Neural cell (in vitro differentiated cells): ENCODE measurements around the gene ZRANB1. TPM values are rescaled to one million over a fixed set of nuclear protein-coding genes. Genes with fewer than 3 reads are reported as not detected.

Source experiments
- H2AFZ ChIP-seq: fragments of 200-600, 300-800 bp; sonication (generic), shearing (Covaris generic); 2 replicates; pipeline ENCODE4 v1.6.0; 2014; ENCODE audit warnings: low read depth, mild to moderate bottlenecking, antibody characterized with exemption, low read length, moderate library complexity
- H3F3A ChIP-seq: fragments of 200-600 bp; shearing (Covaris generic); 2 replicates; pipeline ENCODE4 v1.6.1; 2016; ENCODE audit warnings: mild to moderate bottlenecking, moderate library complexity, mixed read lengths, antibody characterized with exemption, low read length; ENCODE audit not compliant: insufficient read depth, poor library complexity, severe bottlenecking
- H3K27ac ChIP-seq: fragments of 200-600, 300-800 bp; sonication (generic), shearing (Covaris generic); 2 replicates; pipeline ENCODE4 v1.5.1; 2014; ENCODE audit warnings: mild to moderate bottlenecking, low read length, moderate library complexity
- H3K27me3 ChIP-seq: fragments of 300-800, 200-600 bp; sonication (generic), shearing (Covaris generic); 2 replicates; pipeline ENCODE4 v1.6.0; 2014; ENCODE audit warnings: mild to moderate bottlenecking, low read depth, low read length, moderate library complexity; ENCODE audit not compliant: insufficient read depth
- H3K36me3 ChIP-seq: fragments of 300-800, 200-600 bp; sonication (generic), shearing (Covaris generic); 2 replicates; pipeline ENCODE4 v1.5.1; 2014; ENCODE audit warnings: mild to moderate bottlenecking, antibody characterized with exemption, low read length, moderate library complexity; ENCODE audit not compliant: insufficient read depth
- H3K4me2 ChIP-seq: fragments of 300-800, 200-600 bp; sonication (generic), shearing (Covaris generic); 2 replicates; pipeline ENCODE4 v1.6.0; 2014; ENCODE audit warnings: mild to moderate bottlenecking, low read length
- H3K4me3 ChIP-seq: fragments of 300-800, 200-600 bp; sonication (generic), shearing (Covaris generic); 2 replicates; pipeline ENCODE4 v1.5.1; 2014; ENCODE audit warnings: mild to moderate bottlenecking, low read length, moderate library complexity
- H3K79me2 ChIP-seq: fragments of 200-600 bp; shearing (Covaris generic); replicated peaks from 2 replicates; pipeline ENCODE4 v1.6.0; 2014; ENCODE audit warnings: mild to moderate bottlenecking, low read length, moderate library complexity; ENCODE audit not compliant: insufficient read depth
- H3K9ac ChIP-seq: fragments of 300-800, 200-600 bp; sonication (generic), shearing (Covaris generic); 2 replicates; pipeline ENCODE4 v1.6.1; 2016; ENCODE audit warnings: mild to moderate bottlenecking, low read length, mixed read lengths
- H3K9me2 ChIP-seq: fragments of 200-600 bp; shearing (Covaris generic); 2 replicates; pipeline ENCODE4 v1.6.1; 2016; ENCODE audit warnings: mild to moderate bottlenecking, low read length, mixed read lengths; ENCODE audit not compliant: insufficient read depth
- H3K9me3 ChIP-seq: fragments of 200-600, 300-800 bp; sonication (generic), shearing (Covaris generic); 2 replicates; pipeline ENCODE4 v1.6.1; 2016; ENCODE audit warnings: mild to moderate bottlenecking, mixed run types, low read length, moderate library complexity, mixed read lengths
- H4K20me1 ChIP-seq: fragments of 200-600 bp; shearing (Covaris generic); 2 replicates; pipeline ENCODE4 v1.6.1; 2016; ENCODE audit warnings: mild to moderate bottlenecking, mixed run types; ENCODE audit not compliant: insufficient read depth
- EP300 ChIP-seq: fragments of 450-650 bp; conservative IDR thresholded peaks from 2 replicates; pipeline ENCODE4 v1.6.1; 2014; ENCODE audit warnings: antibody characterized with exemption, mild to moderate bottlenecking, moderate library complexity; ENCODE audit not compliant: poor library complexity, severe bottlenecking
- EZH2 ChIP-seq: fragments of 200-600, 300-800 bp; shearing (Covaris generic), sonication (generic); IDR thresholded peaks from 2 replicates; pipeline ENCODE4 v1.6.1; 2014; ENCODE audit warnings: antibody characterized with exemption, low read length, borderline replicate concordance, mild to moderate bottlenecking; ENCODE audit not compliant: insufficient read depth, poor library complexity, severe bottlenecking
- MXI1 ChIP-seq: fragments of 450-650 bp; conservative IDR thresholded peaks from 2 replicates; pipeline ENCODE4 v1.6.1; 2014; ENCODE audit warnings: antibody characterized with exemption, mild to moderate bottlenecking; ENCODE audit not compliant: poor library complexity, severe bottlenecking
- POLR2AphosphoS5 ChIP-seq: IDR thresholded peaks from 2 replicates; pipeline ENCODE4 v1.6.1; 2012
- RAD21 ChIP-seq: fragments of 450-650 bp; conservative IDR thresholded peaks from 2 replicates; pipeline ENCODE4 v1.6.1; 2014; ENCODE audit warnings: antibody characterized with exemption, mild to moderate bottlenecking, moderate library complexity
- SMC3 ChIP-seq: fragments of 450-650 bp; conservative IDR thresholded peaks from 2 replicates; pipeline ENCODE4 v1.6.1; 2014; ENCODE audit warnings: antibody characterized with exemption, mild to moderate bottlenecking, moderate library complexity; ENCODE audit not compliant: poor library complexity
- TAF1 ChIP-seq: IDR thresholded peaks from 2 replicates; pipeline ENCODE4 v1.6.1; 2012; ENCODE audit warnings: low read depth
- polyA plus RNA-seq: library from polyadenylated mRNA; depleted of rRNA; stranded (reverse); fragments of >200 nt; gene quantifications from 2 replicates; pipeline ENCODE4 v1.2.3, GENCODE V29; 2014
- TF ChIP-seq, protein P1 (sequence below): IDR thresholded peaks from 2 replicates; pipeline ENCODE4 v1.6.1; 2012; ENCODE audit warnings: borderline replicate concordance
- TF ChIP-seq, protein P2 (sequence below): fragments of 450-650 bp; IDR thresholded peaks from 2 replicates; pipeline ENCODE4 v1.5.1; 2014; ENCODE audit warnings: antibody characterized with exemption, mild to moderate bottlenecking, moderate library complexity; ENCODE audit not compliant: poor library complexity, severe bottlenecking

ZRANB1 gene
- polyA plus RNA-seq, 1 donor from 2014 or later: 47.7 TPM

- Histone ChIP-seq H3F3A (no peaks in the 10 kb centered on the region), H4K20me1 (no peaks in the 10 kb centered on the region), H3K27me3 (no peaks in the 10 kb centered on the region), H3K9me3 (no peaks in the 10 kb centered on the region), H3K27ac (no peak overlapping the region), H3K36me3 (no peaks in the 10 kb centered on the region), H3K4me2 (no peak overlapping the region), H3K4me3 (no peak overlapping the region), H3K9ac (no peak overlapping the region), H2AFZ (no peak overlapping the region), H3K9me2 (no peaks in the 10 kb centered on the region), H3K79me2 (peaks cover 23% of the 10 kb centered on the region)
- TF ChIP-seq EZH2: no peak
- no peak for TF ChIP-seq EP300
- TF ChIP-seq MXI1: no peak
- no peak for TF ChIP-seq RAD21
- TF ChIP-seq, protein P1, sequence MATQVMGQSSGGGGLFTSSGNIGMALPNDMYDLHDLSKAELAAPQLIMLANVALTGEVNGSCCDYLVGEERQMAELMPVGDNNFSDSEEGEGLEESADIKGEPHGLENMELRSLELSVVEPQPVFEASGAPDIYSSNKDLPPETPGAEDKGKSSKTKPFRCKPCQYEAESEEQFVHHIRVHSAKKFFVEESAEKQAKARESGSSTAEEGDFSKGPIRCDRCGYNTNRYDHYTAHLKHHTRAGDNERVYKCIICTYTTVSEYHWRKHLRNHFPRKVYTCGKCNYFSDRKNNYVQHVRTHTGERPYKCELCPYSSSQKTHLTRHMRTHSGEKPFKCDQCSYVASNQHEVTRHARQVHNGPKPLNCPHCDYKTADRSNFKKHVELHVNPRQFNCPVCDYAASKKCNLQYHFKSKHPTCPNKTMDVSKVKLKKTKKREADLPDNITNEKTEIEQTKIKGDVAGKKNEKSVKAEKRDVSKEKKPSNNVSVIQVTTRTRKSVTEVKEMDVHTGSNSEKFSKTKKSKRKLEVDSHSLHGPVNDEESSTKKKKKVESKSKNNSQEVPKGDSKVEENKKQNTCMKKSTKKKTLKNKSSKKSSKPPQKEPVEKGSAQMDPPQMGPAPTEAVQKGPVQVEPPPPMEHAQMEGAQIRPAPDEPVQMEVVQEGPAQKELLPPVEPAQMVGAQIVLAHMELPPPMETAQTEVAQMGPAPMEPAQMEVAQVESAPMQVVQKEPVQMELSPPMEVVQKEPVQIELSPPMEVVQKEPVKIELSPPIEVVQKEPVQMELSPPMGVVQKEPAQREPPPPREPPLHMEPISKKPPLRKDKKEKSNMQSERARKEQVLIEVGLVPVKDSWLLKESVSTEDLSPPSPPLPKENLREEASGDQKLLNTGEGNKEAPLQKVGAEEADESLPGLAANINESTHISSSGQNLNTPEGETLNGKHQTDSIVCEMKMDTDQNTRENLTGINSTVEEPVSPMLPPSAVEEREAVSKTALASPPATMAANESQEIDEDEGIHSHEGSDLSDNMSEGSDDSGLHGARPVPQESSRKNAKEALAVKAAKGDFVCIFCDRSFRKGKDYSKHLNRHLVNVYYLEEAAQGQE: no peak
- TF ChIP-seq TAF1: no peak
- TF ChIP-seq, protein P2, sequence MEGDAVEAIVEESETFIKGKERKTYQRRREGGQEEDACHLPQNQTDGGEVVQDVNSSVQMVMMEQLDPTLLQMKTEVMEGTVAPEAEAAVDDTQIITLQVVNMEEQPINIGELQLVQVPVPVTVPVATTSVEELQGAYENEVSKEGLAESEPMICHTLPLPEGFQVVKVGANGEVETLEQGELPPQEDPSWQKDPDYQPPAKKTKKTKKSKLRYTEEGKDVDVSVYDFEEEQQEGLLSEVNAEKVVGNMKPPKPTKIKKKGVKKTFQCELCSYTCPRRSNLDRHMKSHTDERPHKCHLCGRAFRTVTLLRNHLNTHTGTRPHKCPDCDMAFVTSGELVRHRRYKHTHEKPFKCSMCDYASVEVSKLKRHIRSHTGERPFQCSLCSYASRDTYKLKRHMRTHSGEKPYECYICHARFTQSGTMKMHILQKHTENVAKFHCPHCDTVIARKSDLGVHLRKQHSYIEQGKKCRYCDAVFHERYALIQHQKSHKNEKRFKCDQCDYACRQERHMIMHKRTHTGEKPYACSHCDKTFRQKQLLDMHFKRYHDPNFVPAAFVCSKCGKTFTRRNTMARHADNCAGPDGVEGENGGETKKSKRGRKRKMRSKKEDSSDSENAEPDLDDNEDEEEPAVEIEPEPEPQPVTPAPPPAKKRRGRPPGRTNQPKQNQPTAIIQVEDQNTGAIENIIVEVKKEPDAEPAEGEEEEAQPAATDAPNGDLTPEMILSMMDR: no peak
- no peak for TF ChIP-seq SMC3
- TF ChIP-seq POLR2AphosphoS5: no peak
These were observed 74.2 kb downstream of the ZRANB1 start for GRCh38 chr10:125016123-125016522.

DNA sequence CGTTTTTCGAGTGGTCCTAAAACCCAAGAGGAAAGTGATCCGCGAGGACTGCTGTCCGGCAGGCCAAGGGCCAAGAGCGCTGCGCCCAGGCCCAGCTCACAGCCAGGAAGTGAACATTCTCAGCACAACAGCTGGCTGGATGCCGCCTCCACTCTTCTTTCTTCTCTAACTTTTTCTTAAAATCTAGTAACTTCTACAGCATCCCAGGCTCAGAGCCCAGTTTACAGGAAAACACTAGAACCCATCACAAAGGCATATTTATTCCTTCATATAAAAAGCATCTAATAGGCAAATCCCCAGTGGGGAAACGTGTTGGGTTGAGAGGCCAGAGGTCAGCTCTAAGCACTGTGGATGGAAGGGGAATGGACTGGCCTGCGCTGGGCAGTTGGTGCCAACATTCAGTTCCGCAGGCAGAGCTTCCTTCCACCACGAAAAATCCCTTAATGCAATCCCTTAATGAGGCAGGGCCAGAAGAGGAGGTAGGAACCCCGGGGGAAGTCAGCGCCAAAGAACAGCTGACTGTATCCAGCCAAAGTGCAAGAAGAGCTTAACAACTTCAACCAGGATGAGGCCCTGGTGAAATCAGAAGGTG, 74.8 kb downstream of the ZRANB1 start:
- Histone ChIP-seq H3K27ac (no peak overlapping the region), H3K9ac (no peak overlapping the region), H3K9me3 (no peaks in the 10 kb centered on the region)

More for the DNA sequence above, 74.8 kb downstream of the ZRANB1 start:
- H3F3A ChIP-seq: no peaks in the 10 kb centered on the region
- H3K4me3 ChIP-seq: no peak overlapping the region
- no peaks in the 10 kb centered on the region for H3K27me3 ChIP-seq
- H3K4me2 ChIP-seq: no peak overlapping the region
- peaks cover 29% of the 10 kb centered on the region for H3K79me2 ChIP-seq
- no peaks in the 10 kb centered on the region for H3K9me2 ChIP-seq
- H3K36me3 ChIP-seq: no peaks in the 10 kb centered on the region
- no peak overlapping the region for H2AFZ ChIP-seq
- TF ChIP-seq TAF1: no peak
- no peak for TF ChIP-seq EZH2
- no peak for TF ChIP-seq POLR2AphosphoS5
- no peaks in the 10 kb centered on the region for H4K20me1 ChIP-seq
